Keratinocyte (primary cell): ENCODE results near the gene MCUR1.

Experiments used
- CTCF ChIP-seq, 3 experiments: IDR thresholded peaks in 1 of 3; conservative IDR thresholded peaks in 1 of 3; optimal IDR thresholded peaks in 1 of 3; 2 replicates in 2 of 3; 3 replicates in 1 of 3; pipeline versions ENCODE3 to v1.5.1; 2011; ENCODE audit warnings: low read length in 3 of 3, mild to moderate bottlenecking in 3 of 3, moderate library complexity in 2 of 3, control low read depth in 1 of 3, inconsistent platforms in 1 of 3; ENCODE audit not compliant: insufficient read depth in 2 of 3; ENCODE audit errors: extremely low read depth in 1 of 3
- EZH2 ChIP-seq: IDR thresholded peaks from one replicate; pipeline ENCODE4 v1.6.1; 2012; ENCODE audit warnings: inconsistent platforms, mild to moderate bottlenecking, low read length, moderate library complexity

DNA sequence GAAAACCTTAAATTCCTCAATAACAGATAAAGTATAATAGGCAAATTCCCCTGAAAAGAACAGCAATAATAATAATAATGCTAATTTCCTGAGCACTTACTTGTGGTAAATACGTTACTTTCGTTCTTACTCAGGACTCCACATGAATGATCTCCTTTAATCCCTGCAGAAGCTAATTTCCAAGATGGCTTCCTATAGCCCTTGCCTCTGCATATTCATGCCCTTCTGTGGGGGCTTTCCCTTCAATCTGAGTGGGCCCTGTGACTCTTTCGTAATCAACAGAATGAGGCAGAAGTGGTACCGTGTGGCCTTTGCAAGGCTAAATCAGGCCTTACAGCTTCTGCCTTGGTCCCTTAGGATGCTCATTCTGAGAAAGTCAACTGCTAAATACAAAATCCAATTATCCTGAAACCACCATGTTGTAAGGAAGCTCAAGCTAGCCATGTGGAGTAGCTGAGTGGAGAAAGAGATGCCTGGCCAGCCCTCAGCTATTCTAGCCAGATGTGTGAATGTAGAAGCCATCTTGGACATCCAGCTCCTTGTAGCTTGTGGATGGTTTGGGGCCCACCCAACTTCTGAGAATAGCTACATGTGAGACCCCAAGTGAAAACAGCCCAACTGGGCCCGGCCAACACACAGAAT lies 50.5 kb downstream of the MCUR1 start:
- TF ChIP-seq EZH2 (no peak), CTCF (optimal IDR thresholded peaks at IDR 0.05 in 1 of 3, IDR thresholded peaks at IDR 0.05 in 1 of 3, conservative IDR thresholded peaks at IDR 0.05 in 1 of 3; ENCODE audit: extremely low read depth in 1 of 3, insufficient read depth in 2 of 3, low read length in 3 of 3) (no peak)
